Medulla oblongata (tissue), 1 donor: ENCODE measurements around the gene MBD3.
"Not testable (repeated sequence)": the region's sequence is repeated elsewhere in the genome, so short reads cannot be mapped to it uniquely, and the experiment has no call there.

ENCODE experiments used
- DNase-seq: peaks from one replicate; pipeline ENCODE4 v3.0.0-alpha.2; 2015; ENCODE audit errors: extremely low spot score

Gene MBD3

GRCh38 chr19:1539749-1540148 lies 52.9 kb downstream of the MBD3 start:
- not testable (repeated sequence) for DNase-seq

GRCh38 chr19:1538978-1539377 lies 53.7 kb downstream of the MBD3 start:
- no peak for DNase-seq

- DNase-seq: not testable (repeated sequence)
Observed at GRCh38 chr19:1535699-1536098, 57.0 kb downstream of the MBD3 start.

GRCh38 chr19:1534972-1535371 lies 57.7 kb downstream of the MBD3 start:
- no peak for DNase-seq

GRCh38 chr19:1533510-1534150 lies 59.0 kb downstream of the MBD3 start:
- DNase-seq: no peak

- DNase-seq: no peak
Observed at GRCh38 chr19:1532003-1532402, 60.7 kb downstream of the MBD3 start.

GRCh38 chr19:1531587-1531986 lies 61.1 kb downstream of the MBD3 start:
- DNase-seq: no peak

- DNase-seq: not testable (repeated sequence)
Observed at GRCh38 chr19:1530856-1531255, 61.8 kb downstream of the MBD3 start.

GRCh38 chr19:1529430-1529816 lies 63.2 kb downstream of the MBD3 start:
- no peak for DNase-seq

- no peak for DNase-seq
Observed at GRCh38 chr19:1528596-1529429, 63.9 kb downstream of the MBD3 start.

GRCh38 chr19:1527650-1528309 lies 64.9 kb downstream of the MBD3 start:
- no peak for DNase-seq

- DNase-seq: no peak
Observed at GRCh38 chr19:1526979-1527649, 65.6 kb downstream of the MBD3 start.

GRCh38 chr19:1526066-1526778 lies 66.4 kb downstream of the MBD3 start:
- no peak for DNase-seq

GRCh38 chr19:1525343-1525742 lies 67.3 kb downstream of the MBD3 start:
- DNase-seq: no peak

GRCh38 chr19:1524972-1525325 lies 67.7 kb downstream of the MBD3 start:
- DNase-seq: no peak

GRCh38 chr19:1524287-1524971 lies 68.2 kb downstream of the MBD3 start:
- DNase-seq: no peak
